ENCODE measurements around the gene ACSS1.

The ACSS1 gene

DNA sequence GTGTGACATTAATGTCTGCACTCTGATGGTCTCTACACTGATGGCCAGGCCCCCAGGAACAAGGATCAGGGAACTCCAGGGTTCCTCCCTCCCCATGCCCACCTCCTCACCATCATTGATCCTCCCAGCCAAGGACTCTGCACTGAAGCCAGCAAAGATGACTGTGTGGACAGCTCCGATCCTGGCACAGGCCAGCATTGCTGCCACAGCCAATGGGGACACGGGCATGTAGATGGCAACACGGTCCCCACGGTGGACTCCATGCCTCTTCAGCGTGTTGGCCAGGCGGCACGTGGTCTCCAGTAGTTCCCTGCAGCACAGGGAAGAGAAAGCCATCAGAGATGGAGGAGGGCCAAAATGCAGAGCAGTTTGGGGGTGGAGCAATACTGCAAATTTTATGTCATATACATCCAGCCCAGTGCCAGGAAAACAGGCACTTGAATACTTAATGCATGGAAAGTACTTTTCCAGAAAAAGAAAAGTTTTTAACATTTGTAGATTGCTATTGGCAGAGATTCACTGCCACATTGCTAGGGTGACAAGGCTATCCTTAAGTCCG is 27.2 kb downstream of the ACSS1 start:
- DNase-seq (ENCODE audit: low read depth in 2 of 2) = no peak

DNA sequence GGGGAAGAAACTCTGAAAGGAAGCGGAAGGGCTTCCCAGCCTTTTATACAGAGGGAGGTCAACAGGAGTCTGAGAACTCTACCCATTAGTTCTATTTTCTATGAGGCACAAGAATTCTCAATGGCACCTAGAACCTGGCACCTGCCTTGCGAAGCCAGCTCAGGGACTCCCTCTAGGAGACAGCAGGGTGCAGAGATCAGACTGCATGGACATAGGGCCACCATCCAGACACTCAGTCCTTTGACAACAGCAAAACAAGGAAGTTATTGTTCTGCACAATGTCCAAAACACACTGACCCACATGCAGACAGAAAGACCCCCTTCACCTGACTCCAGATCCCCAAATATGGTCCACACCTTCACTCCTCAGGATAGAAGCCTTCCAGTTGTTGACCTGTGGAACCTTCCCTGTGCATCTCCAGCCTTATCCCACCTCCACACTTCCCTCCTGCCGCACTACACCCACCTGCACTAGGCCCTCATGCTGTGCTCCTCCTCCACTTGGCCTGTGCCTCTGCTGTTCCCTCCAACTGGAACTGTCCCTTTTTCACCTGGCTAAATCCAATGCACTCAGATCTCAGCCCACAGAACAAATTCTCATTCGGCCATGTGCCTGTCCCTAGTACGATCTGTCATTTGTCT is 27.8 kb downstream of the ACSS1 start:
- no peak for DNase-seq (ENCODE audit: low read depth in 2 of 2)

DNA sequence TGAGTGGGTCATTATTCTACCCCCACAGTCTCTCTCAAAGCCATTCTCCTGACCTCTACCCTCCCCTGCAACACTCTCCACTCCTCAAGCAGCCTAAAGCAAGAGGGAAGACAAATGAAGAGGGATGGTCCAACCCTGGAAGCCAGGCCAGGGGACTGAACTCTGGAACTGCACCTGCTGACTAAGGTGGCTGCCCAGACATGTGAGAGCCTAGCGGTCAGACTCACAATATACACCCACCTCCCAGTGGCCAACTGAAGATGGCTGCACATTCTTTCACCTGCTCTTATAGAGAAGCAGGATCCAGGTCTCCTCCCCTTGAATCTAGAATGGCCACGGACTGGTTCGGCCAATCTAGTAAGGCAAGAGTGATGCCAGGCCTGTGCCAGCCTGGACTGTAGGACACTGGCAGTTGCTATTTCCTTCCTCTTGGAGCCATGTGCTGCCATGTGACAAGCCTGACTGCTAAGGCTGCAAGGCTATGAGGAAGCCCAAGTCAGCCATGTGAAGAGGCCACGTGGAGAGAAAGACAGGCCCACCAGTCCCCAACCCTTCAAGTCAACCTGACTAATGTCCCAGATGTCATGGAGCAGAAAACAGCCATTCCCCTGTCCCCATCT is 31.8 kb downstream of the ACSS1 start:
- no peak for DNase-seq (ENCODE audit: low read depth in 2 of 2)

DNA sequence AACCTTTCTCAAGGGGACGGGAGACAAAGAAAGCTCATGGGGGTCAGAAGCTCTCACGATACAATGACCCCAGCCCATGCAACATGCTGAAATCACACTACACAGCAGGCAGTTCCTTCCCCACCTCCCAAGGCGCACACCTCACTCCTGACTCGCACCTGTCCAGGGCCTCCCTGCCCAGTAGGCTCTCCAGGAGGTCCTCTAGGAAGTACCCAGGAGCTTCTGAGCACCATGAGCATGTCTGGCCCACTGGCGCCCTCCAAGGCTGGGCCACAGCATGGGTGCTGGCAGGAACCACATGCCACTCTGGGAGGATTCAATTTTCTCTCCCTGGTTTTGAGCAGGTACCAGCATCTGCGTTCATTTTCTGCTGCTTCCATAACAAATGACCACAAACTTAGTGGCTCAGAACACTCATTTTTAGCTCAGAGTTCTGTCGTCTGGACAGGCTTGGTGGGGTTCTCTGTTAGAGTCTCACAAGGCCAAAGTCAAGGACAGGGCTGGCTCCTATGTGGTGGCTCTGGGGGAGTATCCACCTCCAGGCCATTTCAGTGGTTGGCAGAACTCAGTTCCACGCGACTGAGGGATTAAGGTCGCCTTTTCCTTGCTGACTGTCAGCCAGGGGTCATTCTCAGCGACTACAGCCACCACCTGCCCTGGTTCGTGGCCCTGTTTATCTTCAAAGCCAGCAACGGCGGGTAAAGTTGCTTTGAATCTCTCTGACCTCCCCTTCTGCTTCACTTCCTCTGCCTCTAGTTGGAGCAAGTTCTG is 32.7 kb downstream of the ACSS1 start:
- no peak for DNase-seq (ENCODE audit: low read depth in 2 of 2)

DNA sequence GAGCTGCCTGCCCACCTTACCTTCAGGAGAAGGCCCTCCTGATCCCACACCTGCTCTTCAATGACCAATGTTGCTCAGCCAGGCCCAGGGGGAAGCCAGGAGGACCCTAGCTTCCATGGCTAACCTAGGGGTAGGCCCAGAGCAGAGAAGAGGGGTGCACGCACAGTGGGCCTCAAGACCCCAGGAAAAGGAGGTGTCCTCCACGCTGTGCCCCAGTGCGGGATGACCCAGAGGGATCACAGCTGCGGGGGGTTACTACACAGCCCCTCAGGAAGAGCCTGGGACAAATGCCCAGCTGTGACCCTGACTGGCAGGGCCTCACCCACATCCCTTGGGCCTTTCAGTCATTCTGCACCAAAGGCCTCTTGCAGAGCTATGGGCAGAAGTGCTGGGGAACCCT is 33.8 kb downstream of the ACSS1 start:
- DNase-seq (ENCODE audit: low read depth in 2 of 2) = no peak

DNA sequence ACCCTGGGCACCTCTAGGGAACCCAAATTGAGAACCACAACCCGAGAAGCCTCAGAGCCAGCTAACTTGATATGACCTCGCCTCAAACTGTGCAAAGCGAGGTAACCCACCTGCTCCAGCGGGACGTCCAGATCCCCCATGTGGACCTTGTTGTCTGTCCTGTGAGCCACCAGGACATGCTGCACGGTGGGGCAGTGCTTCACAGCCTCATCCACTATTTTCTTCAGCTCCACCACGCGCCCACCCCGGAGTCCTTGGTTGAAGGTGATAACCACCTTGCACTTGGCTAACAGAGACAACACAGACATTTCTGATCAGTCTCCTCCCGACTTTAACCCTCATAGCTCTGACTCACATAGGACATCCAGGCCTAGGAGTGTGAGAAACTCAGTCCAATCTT is 34.6 kb downstream of the ACSS1 start:
- no peak for DNase-seq (ENCODE audit: low read depth in 2 of 2)

DNA sequence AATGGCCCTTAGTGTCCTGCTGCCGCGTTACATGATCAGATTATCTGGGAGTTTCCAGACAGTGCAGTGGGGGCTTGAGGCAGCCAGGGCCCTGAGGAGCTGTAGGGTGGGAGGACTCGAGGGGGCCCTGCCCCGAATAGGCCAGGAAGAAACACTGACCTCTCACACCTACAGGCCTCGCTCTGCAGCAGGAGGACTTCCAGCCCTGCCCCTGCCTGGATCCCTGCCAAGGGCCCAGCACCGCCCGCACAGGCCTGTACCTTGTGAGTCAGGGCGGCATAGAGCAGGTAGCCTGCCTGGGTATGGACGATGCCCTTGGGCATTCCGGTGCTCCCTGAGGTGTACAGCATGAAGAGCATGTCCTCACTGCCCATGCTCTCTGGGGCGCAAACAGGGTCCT is 35.3 kb downstream of the ACSS1 start:
- no peak for DNase-seq (ENCODE audit: low read depth in 2 of 2)

DNA sequence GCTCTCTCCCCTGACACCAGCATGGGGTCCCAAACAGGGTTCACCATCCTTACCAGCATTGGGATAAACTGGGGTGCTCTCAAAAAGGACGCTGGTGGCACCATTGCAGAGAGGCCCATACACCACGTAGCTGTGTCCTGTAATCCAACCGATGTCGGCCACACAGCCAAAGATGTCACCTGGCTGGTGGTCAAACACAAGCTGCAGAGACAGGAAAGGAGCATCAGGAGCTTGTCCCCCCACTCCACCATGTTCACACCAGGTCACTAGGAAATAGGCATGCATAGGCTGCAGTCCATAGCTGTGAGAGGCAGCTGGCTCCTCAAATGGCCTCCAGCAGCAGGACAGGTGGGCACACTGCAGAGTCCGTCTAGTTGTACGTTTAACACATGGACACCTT is 36.6 kb downstream of the ACSS1 start:
- DNase-seq (ENCODE audit: low read depth in 2 of 2) = no peak

DNA sequence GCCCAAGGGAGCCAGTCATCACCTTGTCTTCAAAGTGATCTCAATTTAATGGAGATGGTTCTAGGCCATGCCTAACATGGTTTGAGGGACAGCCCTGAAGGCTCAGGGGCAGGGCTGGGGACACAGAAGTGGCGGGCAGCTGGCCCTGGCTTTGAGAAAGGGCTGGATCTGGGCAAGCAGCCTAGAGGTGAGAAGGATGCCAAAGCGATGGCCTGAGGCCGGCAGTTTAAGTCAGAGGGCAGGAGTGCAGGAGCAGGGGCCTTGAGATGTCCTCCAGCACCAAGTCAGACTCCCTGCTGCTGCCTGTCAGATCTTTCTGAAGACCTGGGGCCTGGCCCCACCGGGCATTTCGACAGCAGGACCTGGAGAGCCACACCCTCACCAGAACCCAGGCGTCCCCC is 37.0 kb downstream of the ACSS1 start:
- DNase-seq (ENCODE audit: low read depth in 2 of 2) = no peak

DNA sequence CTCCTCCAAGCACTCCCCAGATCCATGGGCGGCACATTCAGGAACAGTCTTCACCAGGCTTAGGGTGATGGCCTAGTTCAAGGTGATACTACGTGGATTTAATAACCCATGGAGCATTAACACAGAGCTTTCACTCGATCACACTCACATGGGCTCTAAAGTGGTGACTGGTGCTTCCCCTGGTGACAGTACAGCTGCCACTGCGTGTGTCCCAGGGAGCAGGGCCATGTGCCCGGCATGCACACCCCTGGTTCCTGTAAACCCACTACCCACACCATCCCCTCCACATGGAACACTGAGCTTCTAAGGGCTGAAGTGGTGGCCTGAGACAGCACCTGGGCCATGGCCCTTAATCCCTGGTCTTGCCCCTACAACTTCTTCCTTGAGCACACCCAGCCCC is 37.6 kb downstream of the ACSS1 start:
- no peak for DNase-seq (ENCODE audit: low read depth in 2 of 2)

DNA sequence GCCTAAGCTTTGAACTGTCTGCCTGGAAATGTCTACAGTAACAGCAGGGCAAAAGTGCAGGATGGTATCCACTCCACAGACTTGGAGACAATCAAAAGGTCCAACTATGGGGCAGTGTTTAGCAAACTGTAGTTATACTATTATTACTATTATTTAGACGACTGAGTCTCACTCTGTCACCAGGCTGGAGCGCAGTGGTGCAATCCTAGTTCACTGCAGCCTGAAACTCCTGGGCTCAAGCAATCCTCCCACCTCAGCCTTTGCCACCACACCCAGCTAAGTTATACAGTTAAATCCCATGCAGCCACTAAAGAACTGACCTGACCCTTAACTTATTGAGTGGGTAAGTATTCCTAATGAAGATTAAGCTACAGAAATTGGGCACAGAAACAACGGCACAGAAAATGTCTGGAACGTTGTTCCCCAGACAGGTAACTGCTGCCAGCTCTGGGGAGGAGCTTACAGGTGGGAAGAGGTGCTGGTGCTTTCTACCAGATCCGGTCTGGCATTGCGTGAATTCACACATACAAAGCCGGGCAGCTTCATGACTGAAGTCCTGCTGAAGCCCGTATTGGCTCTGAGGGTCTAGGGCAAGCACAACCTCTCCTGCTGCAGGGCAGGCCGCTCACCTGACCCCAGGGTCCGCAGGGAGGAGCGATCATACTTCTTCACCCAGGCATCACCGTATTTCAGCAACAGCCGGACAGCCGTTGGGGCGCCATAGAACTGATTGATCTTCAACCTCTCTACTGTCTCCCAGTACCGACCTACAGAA is 38.4 kb downstream of the ACSS1 start:
- no peak for DNase-seq (ENCODE audit: low read depth in 2 of 2)

DNA sequence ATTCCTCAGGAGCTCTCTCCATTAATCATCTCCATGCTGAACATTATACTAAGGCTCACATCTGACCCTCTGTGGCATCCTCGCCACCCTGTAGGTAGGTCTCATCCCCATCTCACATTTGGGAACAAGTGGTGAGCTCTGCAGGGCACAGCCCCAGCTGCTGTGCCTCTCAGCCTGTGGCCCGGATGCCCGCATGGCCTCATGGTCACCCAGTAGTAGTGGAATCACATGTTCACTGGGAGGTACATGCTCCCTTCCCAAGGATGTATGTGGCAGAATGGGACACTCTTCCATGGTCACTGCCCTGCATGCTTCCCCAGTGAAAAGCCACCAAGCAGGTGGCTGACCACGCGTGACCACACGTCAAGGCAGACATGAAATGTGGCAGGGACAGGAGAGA is 39.1 kb downstream of the ACSS1 start:
- no peak for DNase-seq (ENCODE audit: low read depth in 2 of 2)

DNA sequence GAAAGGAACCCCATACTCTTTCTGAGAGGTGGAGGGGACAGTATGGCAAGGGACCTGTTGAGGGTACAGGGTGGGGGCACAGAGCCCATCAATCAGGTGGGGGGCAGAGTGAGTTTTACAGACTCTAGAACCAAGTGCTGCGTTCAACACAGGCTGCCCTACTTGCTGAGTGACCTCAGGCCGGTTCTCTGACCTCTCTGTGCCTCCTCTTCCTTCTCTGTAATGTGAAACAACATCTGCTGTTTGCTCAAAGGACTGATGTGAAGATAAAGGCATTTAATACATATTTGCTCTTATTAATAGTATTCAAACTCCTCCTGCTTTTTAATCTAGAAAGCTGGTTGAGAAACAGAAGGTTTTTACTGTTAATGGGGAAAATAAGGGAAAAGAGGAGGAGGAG is 39.5 kb downstream of the ACSS1 start:
- DNase-seq (ENCODE audit: low read depth in 2 of 2) = no peak

DNA sequence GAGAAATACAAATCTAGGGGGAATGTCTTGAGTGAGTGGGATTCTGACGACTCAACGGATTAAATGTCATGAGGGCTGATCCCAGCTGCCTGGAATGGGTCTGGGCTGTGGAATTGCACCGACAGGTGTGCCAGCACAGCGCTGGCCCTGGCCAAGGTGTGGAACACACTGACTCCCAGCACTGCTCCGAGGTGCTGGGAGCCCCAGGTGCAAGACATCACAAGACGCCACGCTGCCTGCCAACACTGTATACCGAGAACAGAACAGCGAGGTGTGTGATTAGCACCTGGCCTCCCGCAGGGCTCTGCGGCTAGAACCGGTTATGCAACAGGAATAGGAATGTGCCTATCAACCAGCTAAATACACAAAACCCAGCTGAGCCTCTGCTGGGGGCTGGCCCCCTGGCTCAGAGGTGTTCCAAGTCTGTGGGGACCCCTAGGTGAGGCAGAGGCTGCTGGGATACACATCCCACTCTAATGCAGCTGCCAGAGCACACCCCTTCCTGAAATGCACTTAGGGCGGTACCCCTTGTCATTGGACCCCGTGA is 40.6 kb downstream of the ACSS1 start:
- DNase-seq (ENCODE audit: low read depth in 2 of 2) = no peak

DNA sequence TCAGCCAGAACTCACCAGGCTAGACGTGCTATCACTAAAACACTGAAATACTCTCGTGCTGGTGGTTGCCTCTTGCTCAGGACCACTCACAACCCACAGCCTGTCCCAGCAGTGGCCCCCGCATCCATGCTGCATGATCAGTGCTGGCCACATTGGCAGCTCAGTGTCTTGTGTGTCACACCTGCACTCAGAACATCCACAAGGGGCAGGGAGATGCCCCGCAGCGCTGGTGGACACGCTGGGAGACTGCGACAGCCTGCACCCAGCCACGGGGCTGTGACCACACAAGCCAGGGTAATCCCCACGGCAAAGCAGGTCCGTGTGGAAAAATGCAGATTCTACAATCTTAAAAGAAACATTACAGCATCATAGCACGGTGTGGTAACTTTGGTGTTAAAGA is 41.5 kb downstream of the ACSS1 start:
- DNase-seq (ENCODE audit: low read depth in 2 of 2) = no peak

DNA sequence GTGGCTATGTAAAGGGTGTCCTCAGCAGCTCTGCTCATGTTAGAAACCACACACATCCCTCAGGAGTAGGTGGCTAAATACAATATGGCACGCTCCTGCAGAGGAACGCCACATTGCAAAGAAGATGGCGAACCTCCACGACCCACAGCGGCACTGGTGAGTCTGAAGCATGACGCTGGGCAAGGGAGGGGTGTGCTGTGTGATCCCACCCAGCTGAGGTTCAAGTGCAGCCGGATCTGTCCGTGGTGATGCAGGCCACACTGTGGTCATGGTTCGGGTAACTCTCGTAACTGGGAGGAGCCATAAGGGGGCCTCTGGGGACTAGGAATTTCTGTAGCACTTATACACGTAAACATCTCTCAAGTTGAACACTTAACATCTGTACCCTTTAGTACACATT is 42.0 kb downstream of the ACSS1 start:
- no peak for DNase-seq (ENCODE audit: low read depth in 2 of 2)

DNA sequence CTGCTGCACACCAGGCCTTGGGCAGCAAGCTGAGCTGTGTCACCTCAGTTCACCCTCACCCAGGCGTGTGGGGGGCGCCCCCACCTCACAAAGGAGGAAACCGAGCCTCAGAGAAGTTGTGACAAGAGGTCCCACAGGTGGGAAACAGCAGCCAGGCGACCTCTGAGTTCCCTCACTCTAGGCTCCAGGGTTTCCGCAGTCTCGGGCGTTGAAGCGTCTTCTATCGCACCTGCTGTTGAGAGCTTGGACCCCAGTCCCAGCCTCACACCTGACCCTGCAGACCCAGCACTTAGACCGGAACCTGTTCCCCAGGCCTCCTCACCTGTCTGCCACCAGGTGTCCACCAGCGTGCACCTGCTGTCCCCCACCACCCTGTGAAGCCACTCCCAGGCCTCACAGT is 43.1 kb downstream of the ACSS1 start:
- no peak for DNase-seq (ENCODE audit: low read depth in 2 of 2)

DNA sequence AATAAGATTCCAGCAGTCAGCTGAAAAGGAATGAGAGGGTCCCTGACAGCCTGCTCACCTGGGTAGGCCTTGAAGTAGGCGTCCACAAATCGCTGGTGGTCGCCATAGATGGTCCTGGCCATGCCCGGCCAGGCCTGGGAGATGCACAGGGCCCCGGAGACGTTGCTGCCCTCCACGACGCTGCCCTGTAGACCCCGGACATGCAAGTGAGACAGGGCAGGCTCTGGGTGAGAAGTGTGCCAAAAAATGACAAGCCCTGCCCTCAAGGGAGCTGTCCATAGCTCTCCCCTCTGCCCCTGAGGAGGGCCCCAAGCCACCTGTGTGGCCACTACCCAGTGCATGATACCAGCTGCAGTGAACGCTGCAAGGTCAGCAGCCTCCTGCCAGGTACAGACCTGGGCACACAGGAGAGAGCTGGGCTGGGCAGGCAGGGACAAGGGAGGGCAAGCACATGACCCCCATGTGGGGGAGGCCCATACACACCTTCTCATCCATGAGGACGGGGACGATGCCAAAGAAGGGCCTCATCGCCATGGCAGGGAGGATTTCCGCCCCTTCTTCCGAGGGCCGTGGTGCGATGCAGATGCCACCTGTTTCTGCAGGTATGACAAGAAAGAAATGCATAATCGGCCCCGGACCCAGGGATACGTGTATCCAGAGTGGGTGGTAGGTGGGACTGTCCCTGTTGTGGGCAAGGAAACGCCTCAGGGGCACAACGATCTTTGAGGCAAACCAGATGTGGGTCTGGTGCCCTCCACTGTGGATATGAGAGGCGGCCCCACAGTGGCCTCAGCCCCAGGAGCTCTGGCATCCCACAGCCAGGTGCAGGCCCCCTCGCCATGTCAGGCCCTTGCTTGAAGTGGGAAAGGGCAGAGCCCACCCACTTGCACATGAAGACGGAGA is 44.2 kb downstream of the ACSS1 start:
- DNase-seq (ENCODE audit: low read depth in 2 of 2) = no peak

DNA sequence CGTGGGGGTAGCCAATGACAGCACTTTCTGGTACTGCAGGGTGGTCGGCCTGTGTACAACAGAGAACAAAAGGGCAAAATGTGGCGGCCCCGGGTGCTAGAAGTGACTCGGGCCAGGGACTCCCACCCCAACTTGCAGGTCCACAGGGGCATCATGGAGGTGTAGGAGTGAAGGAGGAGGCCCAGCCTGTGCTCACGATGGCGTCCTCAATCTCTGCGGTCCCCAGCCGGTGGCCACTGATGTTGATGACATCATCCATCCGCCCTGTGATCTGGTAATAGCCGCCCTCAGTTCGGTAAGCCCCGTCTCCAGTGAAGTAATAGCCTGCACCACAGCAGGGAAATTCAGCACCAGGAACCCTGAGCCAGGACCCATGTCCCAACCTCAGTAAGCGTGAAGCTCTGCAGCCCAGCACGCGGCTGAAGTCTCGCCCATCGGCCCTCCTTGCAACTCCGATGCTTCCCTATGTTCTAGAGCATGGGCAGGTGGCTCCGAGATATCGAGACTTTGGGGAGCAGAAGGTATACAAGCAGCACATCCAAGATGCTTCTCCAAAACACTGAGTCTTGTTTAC is 45.2 kb downstream of the ACSS1 start:
- no peak for DNase-seq (ENCODE audit: low read depth in 2 of 2)

DNA sequence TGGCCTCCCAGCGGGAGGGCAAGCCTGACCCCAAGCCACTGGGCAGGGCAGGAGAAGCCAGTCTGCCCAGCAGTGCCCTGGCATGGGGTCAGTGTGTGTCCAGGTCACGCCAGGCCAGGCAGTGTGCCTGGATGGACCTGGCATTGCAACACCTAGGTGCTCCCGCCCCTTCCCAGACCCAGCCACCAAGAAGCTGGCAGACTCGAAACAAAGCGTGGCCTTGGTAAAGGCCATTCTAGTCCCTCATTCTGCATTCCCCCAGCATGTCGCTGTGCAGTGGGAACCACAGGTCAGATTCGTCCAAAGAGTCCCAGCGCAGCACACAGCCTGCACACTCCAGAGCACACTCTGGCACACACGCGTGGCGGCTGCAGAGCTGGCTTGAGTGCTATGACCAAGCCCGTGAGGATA is 46.1 kb downstream of the ACSS1 start:
- no peak for DNase-seq (ENCODE audit: low read depth in 2 of 2)

DNA sequence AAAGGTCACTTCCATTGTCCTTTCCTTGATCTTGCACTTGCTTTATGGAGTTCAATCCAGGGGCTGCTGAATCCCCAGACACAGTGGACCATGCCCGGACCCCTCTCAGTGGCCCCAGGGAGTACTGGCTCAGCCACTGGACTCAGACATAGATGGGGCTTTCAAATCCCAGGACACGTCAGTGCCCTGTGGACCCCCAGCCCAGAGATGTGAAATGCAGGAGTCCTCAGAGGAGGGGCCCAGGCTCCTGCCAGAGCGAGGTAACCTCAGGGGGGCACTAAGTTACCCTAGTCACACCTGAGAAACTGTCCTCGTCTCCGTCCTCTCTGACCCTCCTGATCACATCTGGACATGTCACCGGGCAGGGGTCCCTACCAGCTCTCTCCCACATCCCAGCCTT is 46.7 kb downstream of the ACSS1 start:
- DNase-seq (ENCODE audit: low read depth in 2 of 2) = no peak
